Measurements from ENCODE around the gene SGPL1. TPM values are rescaled to one million over a fixed set of nuclear protein-coding genes. Genes with fewer than 3 reads are reported as not detected.

Gene SGPL1
- total and polyA plus RNA-seq, 2 of the 8 experiments (the other 6 are each of a cell fraction or from before 2014, with no cell fraction given): 20.5 to 51.6 TPM

GRCh38 chr10:70830164-70830563, 14.4 kb downstream of the SGPL1 start (continued):
- no peak for TF ChIP-seq CHD7 (IDR thresholded peaks at IDR 0.05; ENCODE audit: insufficient replicate concordance, low read length)
